ENCODE data around the gene CFDP1. TPM values are rescaled to one million over a fixed set of nuclear protein-coding genes. Genes with fewer than 3 reads are reported as not detected.
"Not testable (repeated sequence)": the region's sequence is repeated elsewhere in the genome, so short reads cannot be mapped to it uniquely, and the experiment has no call there.

Gene CFDP1
- total RNA-seq, 1 donor from 2014 or later = 65.6 TPM

DNA sequence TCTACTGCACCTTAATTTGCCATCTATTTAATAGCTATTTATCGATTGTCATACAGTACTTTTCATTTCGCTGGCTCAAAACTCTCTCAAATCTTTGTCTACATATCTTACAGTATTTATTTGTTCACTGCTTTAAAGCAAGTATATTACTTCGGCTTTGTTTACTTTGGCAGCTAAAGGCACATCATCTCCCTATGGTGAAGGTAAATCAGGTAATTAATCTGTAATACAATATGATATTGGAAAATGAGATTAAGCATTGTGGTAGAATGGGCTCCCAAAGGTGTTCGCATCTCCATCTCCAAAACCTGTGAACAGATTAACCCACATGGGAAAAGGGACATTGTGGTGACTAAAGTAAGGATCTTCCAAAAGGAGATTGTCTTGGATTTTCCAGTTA, 24.7 kb upstream of the CFDP1 start:
- no peaks in the 10 kb centered on the region for H3K27me3 Mint-ChIP-seq (ENCODE audit: unreplicated experiment)
- peaks cover 10% of the 10 kb centered on the region for H3K36me3 Mint-ChIP-seq (ENCODE audit: unreplicated experiment)
- no peak overlapping the region for H3K4me3 Mint-ChIP-seq (ENCODE audit: unreplicated experiment)
- no peak overlapping the region for H3K27ac Mint-ChIP-seq (ENCODE audit: unreplicated experiment)
- no peak for DNase-seq (ENCODE audit: extremely low spot score, unreplicated experiment)
- H3K4me1 Mint-ChIP-seq (ENCODE audit: unreplicated experiment) = peaks cover 45% of the 10 kb centered on the region
- TF ChIP-seq, protein P1, sequence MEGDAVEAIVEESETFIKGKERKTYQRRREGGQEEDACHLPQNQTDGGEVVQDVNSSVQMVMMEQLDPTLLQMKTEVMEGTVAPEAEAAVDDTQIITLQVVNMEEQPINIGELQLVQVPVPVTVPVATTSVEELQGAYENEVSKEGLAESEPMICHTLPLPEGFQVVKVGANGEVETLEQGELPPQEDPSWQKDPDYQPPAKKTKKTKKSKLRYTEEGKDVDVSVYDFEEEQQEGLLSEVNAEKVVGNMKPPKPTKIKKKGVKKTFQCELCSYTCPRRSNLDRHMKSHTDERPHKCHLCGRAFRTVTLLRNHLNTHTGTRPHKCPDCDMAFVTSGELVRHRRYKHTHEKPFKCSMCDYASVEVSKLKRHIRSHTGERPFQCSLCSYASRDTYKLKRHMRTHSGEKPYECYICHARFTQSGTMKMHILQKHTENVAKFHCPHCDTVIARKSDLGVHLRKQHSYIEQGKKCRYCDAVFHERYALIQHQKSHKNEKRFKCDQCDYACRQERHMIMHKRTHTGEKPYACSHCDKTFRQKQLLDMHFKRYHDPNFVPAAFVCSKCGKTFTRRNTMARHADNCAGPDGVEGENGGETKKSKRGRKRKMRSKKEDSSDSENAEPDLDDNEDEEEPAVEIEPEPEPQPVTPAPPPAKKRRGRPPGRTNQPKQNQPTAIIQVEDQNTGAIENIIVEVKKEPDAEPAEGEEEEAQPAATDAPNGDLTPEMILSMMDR (IDR thresholded peaks at IDR 0.05) = no peak
- H3K9me3 Mint-ChIP-seq (ENCODE audit: unreplicated experiment) = no peaks in the 10 kb centered on the region

DNA sequence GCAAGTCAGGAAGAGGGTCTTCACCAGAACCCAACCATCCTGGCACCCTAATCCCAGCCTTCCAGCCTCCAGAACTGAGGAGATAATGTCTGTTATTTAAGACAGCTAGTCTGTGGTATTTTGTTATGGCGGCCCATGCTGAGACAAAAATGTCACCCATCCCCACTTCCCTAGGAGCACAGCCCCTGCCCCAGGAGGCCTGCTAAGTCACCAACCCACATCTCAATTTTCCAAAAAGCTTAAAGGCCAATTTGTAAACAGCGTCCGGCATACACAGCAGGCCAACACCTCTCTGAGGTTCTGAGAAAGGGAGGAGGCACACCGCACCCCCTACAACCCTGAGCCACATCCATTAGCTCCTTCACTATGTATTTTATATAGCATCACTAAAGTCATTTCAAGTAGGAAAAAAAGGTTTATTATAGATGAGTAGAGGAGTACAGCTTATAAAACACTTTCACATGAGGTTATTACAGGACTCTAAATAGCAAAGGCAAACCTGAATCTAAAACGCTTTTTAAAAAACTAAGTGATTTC, 24.2 kb upstream of the CFDP1 start:
- DNase-seq (ENCODE audit: extremely low spot score, unreplicated experiment) = no peak
- TF ChIP-seq, protein P1 (IDR thresholded peaks at IDR 0.05) = no peak
- H3K36me3 Mint-ChIP-seq (ENCODE audit: unreplicated experiment) = peaks cover 10% of the 10 kb centered on the region
- H3K4me3 Mint-ChIP-seq (ENCODE audit: unreplicated experiment) = no peak overlapping the region
- H3K4me1 Mint-ChIP-seq (ENCODE audit: unreplicated experiment) = peaks cover 40% of the 10 kb centered on the region
- H3K27ac Mint-ChIP-seq (ENCODE audit: unreplicated experiment) = no peak overlapping the region
- no peaks in the 10 kb centered on the region for H3K9me3 Mint-ChIP-seq (ENCODE audit: unreplicated experiment)
- no peaks in the 10 kb centered on the region for H3K27me3 Mint-ChIP-seq (ENCODE audit: unreplicated experiment)

DNA sequence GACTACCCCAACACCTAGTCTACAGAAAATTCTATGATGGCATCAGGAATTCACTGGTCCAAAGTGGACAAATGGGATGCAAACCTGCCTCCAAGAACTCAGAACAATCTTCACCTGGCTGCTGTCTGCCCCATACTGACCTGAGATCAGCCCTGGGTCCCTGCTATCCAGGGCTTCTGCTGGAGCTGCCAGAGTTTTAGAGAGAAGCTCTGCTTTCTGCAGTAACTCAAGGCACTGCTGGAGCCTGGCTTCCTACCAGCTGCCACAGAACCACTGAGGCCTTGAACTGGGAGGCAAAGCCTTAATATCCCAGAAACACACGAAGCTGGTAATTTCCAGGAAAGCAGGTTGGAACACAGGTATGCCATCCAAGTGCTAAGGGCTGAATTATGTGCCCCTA, 23.7 kb upstream of the CFDP1 start:
- Mint-ChIP-seq H3K27me3 (ENCODE audit: unreplicated experiment) (no peaks in the 10 kb centered on the region), H3K4me3 (ENCODE audit: unreplicated experiment) (no peak overlapping the region), H3K4me1 (ENCODE audit: unreplicated experiment) (peaks cover 35% of the 10 kb centered on the region)

DNA sequence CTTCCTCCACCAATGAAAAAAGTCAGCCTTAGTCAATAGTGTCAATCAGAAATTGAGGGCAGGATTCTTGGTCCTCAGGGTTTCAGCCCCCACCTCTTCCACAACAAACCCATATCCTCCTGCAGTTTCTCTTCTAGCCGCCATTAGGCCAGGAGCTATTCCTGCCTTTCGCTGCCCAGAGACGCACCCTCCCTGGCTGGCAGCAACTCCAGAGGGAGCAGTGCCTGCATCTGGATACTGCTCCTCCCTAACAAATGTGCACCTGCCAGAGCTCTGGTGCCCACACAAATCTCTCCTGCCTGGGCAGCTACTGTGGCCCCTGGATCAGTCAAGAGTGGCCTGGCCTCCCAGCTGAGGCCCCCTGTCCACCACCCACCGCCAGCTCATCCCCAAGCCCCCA, 23.2 kb upstream of the CFDP1 start:
- H3K4me1 Mint-ChIP-seq (ENCODE audit: unreplicated experiment) = peaks cover 32% of the 10 kb centered on the region
- H3K36me3 Mint-ChIP-seq (ENCODE audit: unreplicated experiment); H3K9me3 Mint-ChIP-seq (ENCODE audit: unreplicated experiment); H3K4me3 Mint-ChIP-seq (ENCODE audit: unreplicated experiment); H3K27me3 Mint-ChIP-seq (ENCODE audit: unreplicated experiment); H3K27ac Mint-ChIP-seq (ENCODE audit: unreplicated experiment); DNase-seq (ENCODE audit: extremely low spot score, unreplicated experiment): not testable (repeated sequence)

More for the DNA sequence above, 23.7 kb upstream of the CFDP1 start:
- Mint-ChIP-seq H3K27ac (ENCODE audit: unreplicated experiment) (no peak overlapping the region), H3K36me3 (ENCODE audit: unreplicated experiment) (peaks cover 10% of the 10 kb centered on the region), H3K9me3 (ENCODE audit: unreplicated experiment) (no peaks in the 10 kb centered on the region)
- DNase-seq (ENCODE audit: extremely low spot score, unreplicated experiment) = no peak
- TF ChIP-seq, protein P1 (IDR thresholded peaks at IDR 0.05) = no peak

DNA sequence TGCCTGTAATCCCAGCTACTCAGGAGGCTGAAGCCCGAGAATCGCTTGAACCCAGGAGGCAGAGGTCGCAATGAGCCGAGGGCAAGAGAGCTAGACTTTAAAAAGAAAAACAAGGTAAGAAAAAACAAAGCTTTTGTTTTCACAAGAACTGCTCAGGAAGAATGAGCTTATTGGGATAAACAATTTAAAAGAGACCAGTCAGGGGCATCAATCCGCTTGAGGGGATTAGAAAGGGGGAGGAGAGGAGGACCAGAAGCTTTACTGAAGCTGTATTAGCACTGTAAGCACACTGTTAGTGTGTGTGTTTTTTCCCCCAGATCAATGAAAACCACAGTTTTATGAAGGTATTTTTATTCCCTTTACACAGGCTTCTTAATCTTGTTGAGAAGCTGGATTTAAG, 22.4 kb upstream of the CFDP1 start:
- peaks cover 32% of the 10 kb centered on the region for H3K4me1 Mint-ChIP-seq (ENCODE audit: unreplicated experiment)
- TF ChIP-seq, protein P1 (IDR thresholded peaks at IDR 0.05) = no peak
- H3K27ac Mint-ChIP-seq (ENCODE audit: unreplicated experiment) = no peak overlapping the region
- no peak overlapping the region for H3K4me3 Mint-ChIP-seq (ENCODE audit: unreplicated experiment)
- DNase-seq (ENCODE audit: extremely low spot score, unreplicated experiment) = no peak
- H3K27me3 Mint-ChIP-seq (ENCODE audit: unreplicated experiment) = no peaks in the 10 kb centered on the region
- H3K9me3 Mint-ChIP-seq (ENCODE audit: unreplicated experiment) = no peaks in the 10 kb centered on the region
- H3K36me3 Mint-ChIP-seq (ENCODE audit: unreplicated experiment) = peaks cover 15% of the 10 kb centered on the region

Data from osteocyte (in vitro differentiated cells).